ENCODE data around the gene RAMP1. TPM values are rescaled to one million over a fixed set of nuclear protein-coding genes. Genes with fewer than 3 reads are reported as not detected.

The RAMP1 gene
- total RNA-seq, result 18.0 and 21.4 TPM in 2 replicates

DNA sequence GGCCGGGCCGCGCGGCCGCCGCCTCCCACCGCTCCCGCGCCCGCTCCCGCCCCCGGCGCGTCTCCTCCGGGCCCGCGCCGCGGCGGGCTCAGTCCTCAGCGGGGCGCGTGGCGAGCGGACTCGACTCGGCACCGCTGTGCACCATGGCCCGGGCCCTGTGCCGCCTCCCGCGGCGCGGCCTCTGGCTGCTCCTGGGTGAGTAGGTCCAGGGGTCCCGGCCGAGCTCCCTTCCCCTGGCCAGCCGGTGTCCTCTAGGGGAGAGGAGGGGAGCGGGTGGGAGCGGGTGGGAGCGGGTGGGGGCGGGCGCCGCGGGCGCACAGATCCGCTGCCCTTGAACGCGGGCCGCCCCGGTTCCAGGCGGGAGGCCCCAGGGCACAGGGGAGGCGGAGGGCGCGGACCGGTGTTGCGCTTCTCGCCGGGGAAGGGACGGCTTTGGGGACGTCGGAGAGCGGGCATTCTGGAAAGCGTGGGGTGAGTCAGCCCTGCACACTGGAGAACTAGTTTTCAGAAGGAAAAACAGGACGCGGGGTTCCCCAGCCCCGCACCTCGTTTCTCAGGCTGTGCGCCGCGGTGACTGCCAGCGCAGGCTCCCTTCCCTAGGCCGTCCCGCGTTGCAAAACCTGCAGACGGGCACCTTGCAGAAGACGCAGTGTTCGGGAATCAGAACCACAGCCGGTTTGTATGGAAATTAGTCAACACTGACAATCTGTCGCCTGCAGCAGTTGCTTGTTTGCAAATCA lies at the start of gene RAMP1:
Gene RAMP1, plus strand, starts transcription at position 91 of the 740 bp plus-strand sequence. Its CDS starts 53 bp downstream, at position 144.

Other genes starting within 250 kb of the RAMP1 start
- gene LRRFIP1, start 232.0 kb upstream of the RAMP1 start, total RNA-seq, result 51.4 and 71.6 TPM in 2 replicates
- gene RBM44, start 60.8 kb upstream of the RAMP1 start, total RNA-seq, result not detected in 2 replicates
- gene UBE2F, start 107.4 kb downstream of the RAMP1 start, total RNA-seq, result 95.8 and 116 TPM in 2 replicates
- gene SCLY, start 201.4 kb downstream of the RAMP1 start, total RNA-seq, result 8.0 and 9.9 TPM in 2 replicates
- 1.8 and 5.0 TPM in 2 replicates for gene ESPNL, start 240.7 kb downstream of the RAMP1 start, total RNA-seq

Data from pericardium fibroblast (primary cell).